HepG2 (cell line): ENCODE data around the gene ABCA4. TPM values are rescaled to one million over a fixed set of nuclear protein-coding genes. Genes with fewer than 3 reads are reported as not detected.

ENCODE experiments used
- ASH2L ChIP-seq: fragments of 300-600, 200-600 bp; sonication (generic); IDR thresholded peaks from 2 replicates; pipeline ENCODE4 v1.7.0; 2017; ENCODE audit warnings: low read depth, mild to moderate bottlenecking, moderate library complexity, mixed read lengths, low read length; ENCODE audit not compliant: insufficient read length
- ATF7 ChIP-seq, 2 experiments: fragments of 450-650 bp in 1 of 2; sonication (generic) in 1 of 2; formaldehyde crosslinking in 1 of 2; IDR thresholded peaks; 2 replicates each; pipeline versions ENCODE4 v1.4.0 to v1.6.1; 2016 to 2020; ENCODE audit warnings: antibody characterized with exemption in 1 of 2, mild to moderate bottlenecking in 1 of 2, missing genetic modification reagents in 1 of 2
- CBFB ChIP-seq: sonication (generic); formaldehyde crosslinking; IDR thresholded peaks from 2 replicates; pipeline ENCODE4 v1.4.0; 2020; ENCODE audit warnings: missing genetic modification reagents
- FOXC1 ChIP-seq: sonication (generic); formaldehyde crosslinking; IDR thresholded peaks from 2 replicates; pipeline ENCODE4 v1.8.0; 2022; ENCODE audit warnings: mild to moderate bottlenecking, missing genetic modification reagents, borderline replicate concordance
- KMT2A ChIP-seq: sonication (generic); formaldehyde crosslinking; IDR thresholded peaks from 2 replicates; pipeline ENCODE4 v1.4.0; 2020; ENCODE audit warnings: missing genetic modification reagents
- MAFF ChIP-seq: IDR thresholded peaks from 2 replicates; pipeline ENCODE4 v1.6.1; 2011; ENCODE audit warnings: low read depth, low read length, improper control_type of control experiment
- NFE2L2 ChIP-seq: fragments of 150-350 bp; IDR thresholded peaks from 2 replicates; pipeline ENCODE4 v1.6.1; 2014; ENCODE audit warnings: low read length
- NR2F1 ChIP-seq, 2 experiments: fragments of 450-650 bp in 1 of 2; formaldehyde crosslinking in 1 of 2; IDR thresholded peaks; 2 replicates each; pipeline versions ENCODE4 v1.5.0 to v1.6.1; 2016 to 2020; ENCODE audit warnings: mild to moderate bottlenecking in 1 of 2, missing compliant biosample characterization in 1 of 2, missing genetic modification reagents in 1 of 2, moderate library complexity in 1 of 2
- RAD21 ChIP-seq: fragments of 450-650 bp; formaldehyde crosslinking; IDR thresholded peaks from 2 replicates; pipeline ENCODE4 v1.5.0; 2020; ENCODE audit warnings: mild to moderate bottlenecking
- RXRB ChIP-seq: IDR thresholded peaks from 2 replicates; pipeline ENCODE4 v1.6.1; 2016; ENCODE audit warnings: borderline replicate concordance, missing genetic modification reagents, missing compliant biosample characterization
- TSC22D2 ChIP-seq: sonication (generic); formaldehyde crosslinking; IDR thresholded peaks from 2 replicates; pipeline ENCODE4 v1.5.1; 2020; ENCODE audit warnings: missing genetic modification reagents, mild to moderate bottlenecking, borderline replicate concordance
- ZNF274 ChIP-seq: sonication (generic); formaldehyde crosslinking; IDR thresholded peaks from 2 replicates; pipeline ENCODE4 v1.5.1; 2020; ENCODE audit warnings: mild to moderate bottlenecking, missing genetic modification reagents
- ZNF276 ChIP-seq: sonication (generic); formaldehyde crosslinking; IDR thresholded peaks from 2 replicates; pipeline ENCODE4 v1.4.0; 2020; ENCODE audit warnings: mild to moderate bottlenecking, low read depth, missing genetic modification reagents
- ZNF318 ChIP-seq: sonication (generic); formaldehyde crosslinking; IDR thresholded peaks from 2 replicates; pipeline ENCODE4 v1.4.0; 2020; ENCODE audit warnings: mild to moderate bottlenecking, missing genetic modification reagents
- ZNF619 ChIP-seq: sonication (generic); formaldehyde crosslinking; IDR thresholded peaks from 2 replicates; pipeline ENCODE4 v1.4.0; 2020; ENCODE audit warnings: mild to moderate bottlenecking, missing genetic modification reagents
- ZNF672 ChIP-seq: sonication (generic); formaldehyde crosslinking; IDR thresholded peaks from 2 replicates; pipeline ENCODE4 v1.8.1; 2022; ENCODE audit warnings: missing genetic modification reagents
- ZNF766 ChIP-seq: sonication (generic); formaldehyde crosslinking; IDR thresholded peaks from 2 replicates; pipeline ENCODE4 v1.5.0; 2020; ENCODE audit warnings: missing genetic modification reagents, borderline replicate concordance
- polyA plus RNA-seq, 8 experiments: library from polyadenylated mRNA; depleted of rRNA in 3 of 8; stranded (reverse) in 7 of 8; unstranded in 1 of 8; fragments of >200 nt; fragmentation: Illumina TruSeq in 4 of 8; extraction: Trizol in 4 of 8; gene quantifications; 2 replicates each; pipeline versions ENCODE4 v1.2.1 to v1.2.3, GENCODE V29; 2011 to 2016; ENCODE audit warnings: low read depth in 4 of 8, missing spikeins in 1 of 8, mixed read lengths in 1 of 8; ENCODE audit not compliant: insufficient read depth in 1 of 8
- total RNA-seq, 5 experiments: library from RNA; depleted of rRNA; stranded (reverse); fragments of >200 nt; fragmentation: Illumina TruSeq; extraction: Trizol; gene quantifications; 2 replicates each; pipeline ENCODE4 v1.2.3, GENCODE V29; 2016; ENCODE audit warnings: low read depth in 1 of 5

The ABCA4 gene
- total and polyA plus RNA-seq, 2 of the 13 experiments (the other 11 are each of a cell fraction or from before 2014, with no cell fraction given): 0.24 to 0.67 TPM

- TF ChIP-seq RXRB (CRISPR knock-in tag) (peak; percentile 33; the same call in 1 of the 2 replicates), ZNF619 (CRISPR knock-in tag) (no peak), NFE2L2 (no peak), ZNF766 (CRISPR knock-in tag) (no peak), KMT2A (CRISPR knock-in tag) (no peak), ZNF274 (CRISPR knock-in tag) (no peak), RAD21 (CRISPR knock-in tag) (peak; percentile 96), ZNF672 (CRISPR knock-in tag) (no peak), FOXC1 (CRISPR knock-in tag) (no peak), ASH2L (no peak), CBFB (no peak), TSC22D2 (CRISPR knock-in tag) (0 out of 2 replicates have a peak, but pooled peaks have one; percentile 54), ZNF276 (no peak), ATF7 (IDR thresholded peaks at IDR 0.05) (peak; percentile 51), ATF7 (CRISPR knock-in tag; IDR thresholded peaks at IDR 0.05) (no peak), ZNF318 (CRISPR knock-in tag) (no peak), NR2F1 (CRISPR knock-in tag; IDR thresholded peaks at IDR 0.05) (no peak), MAFF (peak; percentile 70)
Observed at GRCh38 chr1:94061513-94062443, 59.2 kb downstream of the ABCA4 start (continued).
